GM19438 (cell line): Measurements from ENCODE around the gene IL16.

ENCODE experiments used
- ATAC-seq: cut with Tn5 transposase; IDR thresholded peaks from one replicate; pipeline ENCODE4 v1.9.1; 2021; ENCODE audit warnings: low read depth; ENCODE audit not compliant: unreplicated experiment

Gene IL16

DNA sequence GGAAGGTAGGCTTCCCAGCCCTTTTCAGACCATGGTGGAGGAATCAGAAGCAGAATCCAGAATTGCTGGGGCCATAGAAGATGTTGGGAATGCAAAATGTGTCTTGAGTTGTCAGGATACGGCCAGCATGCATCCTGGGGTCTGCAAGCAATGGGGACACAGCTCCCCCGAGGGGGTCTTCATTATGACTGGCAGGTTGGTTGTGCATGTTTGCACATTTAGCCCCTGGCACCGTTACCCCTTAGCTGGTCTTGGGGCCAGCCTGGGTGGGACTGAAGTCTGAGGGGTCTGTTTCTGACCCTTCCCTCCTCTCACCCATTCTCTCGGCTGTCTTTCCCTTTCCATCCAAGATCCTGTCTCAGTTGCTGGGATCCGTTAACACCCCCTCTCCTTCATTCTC lies 76.5 kb downstream of the IL16 start:
- ATAC-seq: no peak

GRCh38 chr15:81273855-81274254 lies 77.2 kb downstream of the IL16 start:
- no peak for ATAC-seq

- ATAC-seq: no peak
Measured at GRCh38 chr15:81274255-81274654, 77.6 kb downstream of the IL16 start.

DNA sequence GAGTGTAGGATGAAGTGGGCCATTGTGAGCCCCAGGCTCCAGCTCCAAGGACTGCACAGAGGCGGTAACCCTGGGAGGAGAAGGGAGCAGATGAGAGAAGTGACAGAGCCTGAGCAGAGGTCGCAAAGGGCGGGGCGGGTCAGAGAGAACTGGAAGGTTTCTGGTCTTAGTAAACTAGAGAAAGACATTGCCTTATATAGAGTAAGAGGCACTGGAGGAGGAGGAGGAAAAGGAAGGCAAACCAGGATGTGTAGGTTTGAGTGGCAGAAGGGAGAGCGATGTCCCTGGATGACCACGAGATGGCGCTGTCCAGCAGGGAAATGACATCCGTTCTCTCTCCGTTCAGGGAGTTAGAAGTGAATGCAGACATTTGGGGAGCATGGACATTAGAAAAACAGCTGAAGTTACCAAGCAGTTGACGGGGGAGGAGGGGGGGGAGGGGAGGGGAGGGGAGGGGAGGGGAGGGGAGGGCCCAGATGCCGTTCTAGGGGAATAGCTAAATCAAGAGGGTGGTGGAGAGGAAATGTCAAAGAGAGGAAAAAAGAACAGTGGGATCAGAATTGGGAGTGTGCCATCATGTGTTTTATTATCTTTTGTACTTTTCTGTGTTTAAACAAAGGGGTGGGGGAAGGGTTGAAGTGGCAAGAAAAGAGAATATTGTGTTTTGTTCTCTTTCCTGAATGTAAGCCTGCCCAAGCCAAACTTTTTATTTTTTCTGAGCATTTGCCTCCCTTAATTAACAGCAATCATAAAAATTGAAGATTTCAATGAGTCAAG lies 78.4 kb downstream of the IL16 start:
- ATAC-seq: peak; percentile 92

- no peak for ATAC-seq
Measured at GRCh38 chr15:81275711-81276392, 79.2 kb downstream of the IL16 start.

GRCh38 chr15:81276967-81277366 lies 80.3 kb downstream of the IL16 start:
- no peak for ATAC-seq

GRCh38 chr15:81277851-81278250 lies 81.2 kb downstream of the IL16 start:
- no peak for ATAC-seq

GRCh38 chr15:81278306-81279029 lies 81.8 kb downstream of the IL16 start:
- no peak for ATAC-seq

GRCh38 chr15:81279621-81280485 lies 83.2 kb downstream of the IL16 start:
- ATAC-seq: no peak

GRCh38 chr15:81280696-81281455 lies 84.2 kb downstream of the IL16 start:
- ATAC-seq: no peak

- ATAC-seq: no peak
Measured at GRCh38 chr15:81281456-81281735, 84.7 kb downstream of the IL16 start.

DNA sequence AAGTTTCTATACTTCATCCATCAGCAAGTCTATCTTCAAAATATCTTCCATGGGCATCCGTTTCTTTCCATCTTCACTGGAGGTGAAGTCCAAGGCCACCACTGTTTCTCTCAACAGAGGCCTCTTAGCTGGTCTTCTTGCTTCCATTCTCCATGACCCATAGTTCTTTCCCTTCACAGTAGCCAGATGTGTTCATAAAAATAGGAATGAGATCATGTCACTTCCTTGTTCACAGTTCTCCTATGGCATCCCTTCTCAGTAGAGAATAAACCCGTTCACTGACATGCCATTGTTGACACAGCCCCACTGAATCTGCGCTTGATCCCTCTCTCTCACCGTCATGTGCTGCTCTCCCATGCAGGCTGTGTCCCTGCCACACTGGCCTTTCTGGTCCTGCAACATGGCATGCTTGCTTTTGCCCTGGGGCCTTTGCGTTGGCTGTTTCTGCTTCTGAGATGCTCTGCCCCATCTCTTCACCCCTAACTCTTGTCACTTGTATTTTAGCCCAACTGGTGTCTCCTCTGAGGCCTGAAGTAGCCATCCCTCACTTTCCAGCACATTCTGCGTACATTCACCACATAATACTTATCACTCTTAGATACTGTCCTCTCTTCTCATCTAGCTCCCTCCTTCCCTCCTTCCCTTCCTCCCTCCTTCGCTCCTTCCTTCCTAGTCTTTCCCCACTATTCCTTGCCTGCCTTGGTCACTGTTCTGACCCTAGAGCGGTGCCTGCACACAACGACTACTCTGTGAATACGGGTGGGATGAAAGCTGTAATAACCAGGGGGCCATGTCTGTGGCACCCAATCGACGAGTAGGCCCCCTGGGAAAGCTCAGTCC lies 85.3 kb downstream of the IL16 start:
- ATAC-seq: no peak

- ATAC-seq: no peak
Measured at GRCh38 chr15:81282606-81282895, 85.9 kb downstream of the IL16 start.

- no peak for ATAC-seq
Measured at GRCh38 chr15:81282911-81283310, 86.2 kb downstream of the IL16 start.

GRCh38 chr15:81284256-81285031 lies 87.8 kb downstream of the IL16 start:
- ATAC-seq: peak; percentile 67

DNA sequence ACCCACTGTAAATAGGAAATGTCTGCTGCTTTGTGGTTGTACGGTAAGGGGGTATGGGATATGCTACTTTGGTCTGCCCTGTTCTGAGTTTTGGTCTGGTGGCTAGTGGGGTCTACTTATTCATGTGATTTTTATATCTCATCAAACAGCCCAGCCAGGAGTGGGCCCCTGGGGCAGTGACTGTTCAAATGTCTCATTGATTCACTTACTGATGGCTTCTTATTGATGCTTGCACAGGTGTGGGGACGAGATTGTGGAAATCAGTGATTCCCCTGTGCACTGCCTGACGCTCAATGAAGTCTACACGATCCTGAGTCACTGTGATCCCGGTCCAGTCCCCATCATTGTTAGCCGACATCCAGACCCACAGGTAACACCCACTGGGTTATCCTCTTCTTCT lies 88.8 kb downstream of the IL16 start:
- ATAC-seq: no peak

- no peak for ATAC-seq
Measured at GRCh38 chr15:81286621-81287121, 90.0 kb downstream of the IL16 start.

GRCh38 chr15:81288040-81288439 lies 91.4 kb downstream of the IL16 start:
- no peak for ATAC-seq
